Vagina (tissue), 2 donors: Measurements from ENCODE around the gene COLQ. TPM values are rescaled to one million over a fixed set of nuclear protein-coding genes. Genes with fewer than 3 reads are reported as not detected.

ENCODE experiments used
- DNase-seq, 2 donors: peaks; one replicate each; pipeline ENCODE4 v3.0.0-alpha.2; 2017; ENCODE audit errors: extremely low spot score in 2 of 2
- H3K27ac ChIP-seq: fragments of 200-600 bp; sonication (generic); one replicate; pipeline ENCODE4 v1.5.1; 2019
- H3K27me3 ChIP-seq: fragments of 200-600 bp; sonication (generic); one replicate; pipeline ENCODE4 v1.5.1; 2019
- H3K36me3 ChIP-seq, 2 donors: fragments of 200-600 bp; sonication (generic); one replicate each; pipeline ENCODE4 v1.5.1; 2017 to 2019
- H3K4me1 ChIP-seq: fragments of 200-600 bp; sonication (generic); one replicate; pipeline ENCODE4 v1.5.1; 2019
- H3K4me3 ChIP-seq, 2 donors: fragments of 200-600 bp; sonication (generic); 1 replicate in 1 of 2; 2 replicates in 1 of 2; pipeline ENCODE4 v1.5.1; 2016 to 2019
- H3K9me3 ChIP-seq: fragments of 200-600 bp; sonication (generic); one replicate; pipeline ENCODE4 v1.5.1; 2019
- POLR2A ChIP-seq, 2 donors: fragments of 450-650 bp; IDR thresholded peaks; one replicate each; pipeline ENCODE4 v1.6.1; 2017; ENCODE audit warnings: antibody characterized with exemption in 2 of 2, mild to moderate bottlenecking in 2 of 2, moderate library complexity in 2 of 2
- POLR2AphosphoS5 ChIP-seq, 2 donors: sonication (generic); formaldehyde crosslinking; IDR thresholded peaks; one replicate each; pipeline ENCODE4 v1.9.0; 2017; ENCODE audit warnings: antibody characterized with exemption in 2 of 2, mild to moderate bottlenecking in 2 of 2, low read depth in 1 of 2; ENCODE audit not compliant: insufficient read depth in 1 of 2
- intact Hi-C: fragments of 100-400 bp; cut with DNase I; formaldehyde crosslinking; loops from one replicate; pipeline ENCODE4 v1.15.1; 2023
- total RNA-seq: library from RNA; depleted of rRNA; stranded (reverse); fragments of >200 nt; gene quantifications from one replicate; pipeline ENCODE4 v1.2.3, GENCODE V29; 2016
- TF ChIP-seq, protein P1 (sequence below), 3 experiments: fragments of 450-650 bp in 2 of 3; fragments of 200-600 bp in 1 of 3; sonication (generic) in 1 of 3; IDR thresholded peaks; one replicate each; pipeline ENCODE4 v1.5.1; 2017 to 2019; ENCODE audit warnings: antibody characterized with exemption in 3 of 3, mild to moderate bottlenecking in 2 of 3, moderate library complexity in 2 of 3

COLQ gene
- total RNA-seq, 1 donor from 2014 or later: 12.8 TPM

DNA sequence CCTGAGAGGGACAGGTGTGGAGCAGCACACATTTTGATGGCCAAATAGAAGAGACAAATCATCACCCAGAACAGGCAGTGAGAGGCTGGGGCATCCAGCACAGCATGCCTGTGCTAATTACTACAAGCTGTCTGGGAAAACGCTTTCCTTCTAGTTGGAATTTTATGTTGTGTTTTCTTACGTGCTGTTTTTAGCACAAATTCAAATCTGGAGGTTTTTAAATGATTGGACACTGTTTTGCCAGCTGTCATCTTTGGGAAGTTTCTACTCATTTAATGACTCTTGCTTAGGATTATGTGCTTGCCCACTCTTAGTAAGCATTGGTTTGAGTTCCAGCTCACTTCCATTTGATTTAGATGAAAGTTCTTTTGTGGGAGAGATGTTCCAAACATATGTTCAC, 50.7 kb downstream of the COLQ start:
- Histone ChIP-seq H3K27ac (no peak overlapping the region), H3K36me3 (no peaks in the 10 kb centered on the region), H3K27me3 (no peaks in the 10 kb centered on the region), H3K4me1 (no peaks in the 10 kb centered on the region), H3K9me3 (no peaks in the 10 kb centered on the region), H3K4me3 (no peak overlapping the region)
- DNase-seq: no peak
- TF ChIP-seq POLR2AphosphoS5 (IDR thresholded peaks at IDR 0.05; ENCODE audit: insufficient read depth in 1 of 2, low read depth in 1 of 2) (no peak), POLR2A (IDR thresholded peaks at IDR 0.05) (no peak)
- TF ChIP-seq, protein P1, sequence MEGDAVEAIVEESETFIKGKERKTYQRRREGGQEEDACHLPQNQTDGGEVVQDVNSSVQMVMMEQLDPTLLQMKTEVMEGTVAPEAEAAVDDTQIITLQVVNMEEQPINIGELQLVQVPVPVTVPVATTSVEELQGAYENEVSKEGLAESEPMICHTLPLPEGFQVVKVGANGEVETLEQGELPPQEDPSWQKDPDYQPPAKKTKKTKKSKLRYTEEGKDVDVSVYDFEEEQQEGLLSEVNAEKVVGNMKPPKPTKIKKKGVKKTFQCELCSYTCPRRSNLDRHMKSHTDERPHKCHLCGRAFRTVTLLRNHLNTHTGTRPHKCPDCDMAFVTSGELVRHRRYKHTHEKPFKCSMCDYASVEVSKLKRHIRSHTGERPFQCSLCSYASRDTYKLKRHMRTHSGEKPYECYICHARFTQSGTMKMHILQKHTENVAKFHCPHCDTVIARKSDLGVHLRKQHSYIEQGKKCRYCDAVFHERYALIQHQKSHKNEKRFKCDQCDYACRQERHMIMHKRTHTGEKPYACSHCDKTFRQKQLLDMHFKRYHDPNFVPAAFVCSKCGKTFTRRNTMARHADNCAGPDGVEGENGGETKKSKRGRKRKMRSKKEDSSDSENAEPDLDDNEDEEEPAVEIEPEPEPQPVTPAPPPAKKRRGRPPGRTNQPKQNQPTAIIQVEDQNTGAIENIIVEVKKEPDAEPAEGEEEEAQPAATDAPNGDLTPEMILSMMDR (IDR thresholded peaks at IDR 0.05): no peak
- intact Hi-C loops: no loop called here

DNA sequence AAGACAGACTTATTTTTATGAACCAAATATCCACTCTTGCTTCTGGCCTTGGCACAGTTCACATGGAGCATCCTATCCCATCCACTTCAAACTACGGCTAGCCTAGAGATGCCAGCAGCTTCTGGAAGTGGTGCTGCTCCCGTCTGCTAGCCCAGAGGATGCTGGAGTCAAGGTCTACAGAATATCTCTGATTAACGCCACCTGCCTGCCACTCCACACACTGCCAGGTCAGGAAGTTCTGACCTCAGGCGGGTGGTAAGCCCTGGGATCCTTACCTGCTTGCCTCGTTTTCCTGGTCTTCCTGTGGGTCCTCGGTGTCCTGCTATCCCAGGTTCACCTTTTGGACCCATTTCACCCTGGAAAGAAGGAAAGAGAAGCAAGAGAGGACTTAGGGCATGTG, 51.2 kb downstream of the COLQ start:
- no peaks in the 10 kb centered on the region for H3K36me3 ChIP-seq
- no peak overlapping the region for H3K4me3 ChIP-seq
- H3K27ac ChIP-seq: no peak overlapping the region
- H3K27me3 ChIP-seq: no peaks in the 10 kb centered on the region
- TF ChIP-seq POLR2AphosphoS5 (IDR thresholded peaks at IDR 0.05; ENCODE audit: insufficient read depth in 1 of 2, low read depth in 1 of 2): no peak
- no peak for TF ChIP-seq POLR2A (IDR thresholded peaks at IDR 0.05)
- TF ChIP-seq, protein P1 (IDR thresholded peaks at IDR 0.05): no peak
- intact Hi-C loops: no loop called here
- H3K9me3 ChIP-seq: no peaks in the 10 kb centered on the region
- DNase-seq: no peak
- no peaks in the 10 kb centered on the region for H3K4me1 ChIP-seq

DNA sequence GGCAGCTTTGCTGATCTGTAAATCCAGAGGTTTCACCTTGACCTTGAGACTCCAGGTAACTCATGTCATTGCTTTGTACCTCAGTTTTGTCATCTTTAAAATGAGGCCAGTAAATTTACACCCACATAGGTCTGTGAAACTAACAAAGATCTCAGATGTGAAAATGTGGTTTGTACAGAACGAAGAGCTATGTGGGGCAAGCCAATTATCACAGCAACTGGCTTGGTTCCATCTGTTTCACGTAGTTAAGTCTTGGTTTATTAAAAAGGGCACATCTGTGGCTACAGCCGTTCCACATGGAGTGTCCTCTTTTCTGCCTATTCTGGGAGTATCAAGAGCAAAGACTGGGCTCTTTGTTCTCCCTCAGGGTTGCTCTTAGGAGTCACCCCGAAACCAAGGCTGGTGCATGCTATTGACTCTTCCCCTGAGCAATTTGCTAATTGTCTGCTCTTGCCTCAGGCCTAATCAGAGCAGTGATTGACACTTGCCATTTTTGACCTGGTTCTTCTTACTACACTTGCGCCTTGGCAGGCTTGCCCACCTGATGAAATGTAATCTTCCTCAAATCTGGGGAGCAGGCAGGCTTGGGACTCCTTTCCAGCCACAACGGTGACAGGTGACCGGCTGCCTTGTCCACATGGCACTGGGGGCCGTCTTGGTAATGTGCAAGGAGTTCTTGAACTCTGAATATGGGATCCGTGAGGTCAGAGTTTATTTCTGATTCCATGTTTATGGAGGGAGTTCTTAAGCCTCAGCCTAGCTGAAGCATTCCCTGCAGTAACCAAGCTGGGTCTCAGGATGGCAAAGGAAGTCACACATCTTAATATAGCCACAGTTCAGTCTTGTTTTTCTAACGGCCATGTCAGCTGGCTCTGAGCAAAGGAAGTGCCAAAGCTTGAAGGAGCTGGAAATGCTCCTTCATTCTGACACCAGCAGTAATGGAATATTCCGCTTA, 54.0 kb downstream of the COLQ start:
- H3K27me3 ChIP-seq: no peaks in the 10 kb centered on the region
- DNase-seq: no peak
- intact Hi-C loops: no loop called here
- H3K27ac ChIP-seq: no peak overlapping the region
- no peak overlapping the region for H3K4me3 ChIP-seq
- H3K9me3 ChIP-seq: no peaks in the 10 kb centered on the region
- TF ChIP-seq POLR2A (IDR thresholded peaks at IDR 0.05) (no peak), POLR2AphosphoS5 (IDR thresholded peaks at IDR 0.05; ENCODE audit: insufficient read depth in 1 of 2, low read depth in 1 of 2) (no peak)
- TF ChIP-seq, protein P1 (IDR thresholded peaks at IDR 0.05): no peak
- no peaks in the 10 kb centered on the region for H3K4me1 ChIP-seq
- H3K36me3 ChIP-seq: no peaks in the 10 kb centered on the region

DNA sequence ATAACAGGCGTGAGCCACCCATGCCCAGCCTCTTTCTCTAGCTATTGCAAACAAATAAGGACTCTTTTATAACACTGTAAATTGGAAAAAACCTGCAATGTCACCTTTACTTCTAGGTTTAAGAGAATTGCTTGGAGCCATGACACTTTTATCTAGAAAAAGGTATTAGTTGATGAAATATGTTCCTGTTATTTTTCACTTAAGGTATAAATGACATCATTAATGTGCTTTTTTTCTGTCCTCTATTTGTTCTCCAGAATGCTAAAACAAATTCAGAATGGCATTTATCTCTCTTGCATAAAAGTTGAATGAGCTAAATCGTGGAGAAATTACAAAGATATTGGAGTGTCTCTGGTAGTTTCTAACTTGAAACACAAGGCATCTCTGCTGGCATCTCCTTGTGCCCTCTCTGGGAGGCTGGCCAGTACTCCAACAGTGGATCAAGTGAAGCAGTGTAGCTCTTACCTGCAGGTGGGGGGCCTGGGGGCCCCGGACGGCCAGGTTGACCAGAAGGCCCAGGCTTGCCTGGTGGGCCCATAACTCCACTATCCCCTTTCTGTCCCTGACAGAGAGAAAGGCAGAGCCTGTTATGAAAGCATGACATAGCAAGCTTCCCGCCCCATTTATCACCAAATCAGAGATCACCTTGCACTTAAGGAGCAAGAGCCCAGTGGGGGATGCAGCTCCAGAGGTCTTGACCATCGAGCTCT, 55.5 kb downstream of the COLQ start:
- no peak overlapping the region for H3K4me3 ChIP-seq
- TF ChIP-seq, protein P1 (IDR thresholded peaks at IDR 0.05): no peak
- no peak for TF ChIP-seq POLR2AphosphoS5 (IDR thresholded peaks at IDR 0.05; ENCODE audit: insufficient read depth in 1 of 2, low read depth in 1 of 2)
- TF ChIP-seq POLR2A (IDR thresholded peaks at IDR 0.05): no peak
- no peaks in the 10 kb centered on the region for H3K9me3 ChIP-seq
- no peaks in the 10 kb centered on the region for H3K27me3 ChIP-seq
- DNase-seq: no peak
- intact Hi-C loops: no loop called here
- H3K36me3 ChIP-seq: no peaks in the 10 kb centered on the region
- H3K4me1 ChIP-seq: no peaks in the 10 kb centered on the region
- H3K27ac ChIP-seq: no peak overlapping the region
